HepG2 (cell line): Measurements from ENCODE around the gene OTOG. TPM values are rescaled to one million over a fixed set of nuclear protein-coding genes. Genes with fewer than 3 reads are reported as not detected.

Experiments used
- ATAC-seq: fragments of 200-7000 bp; cut with Tn5 transposase; 3 replicates; pipeline ENCODE4 v1.9.1; 2020; ENCODE audit warnings: mild to moderate bottlenecking, moderate library complexity
- BruUV-seq: library from RNA; stranded (reverse); fragments of 400-500 nt; replicated peaks from 2 replicates; lab custom pipeline; 2021; lab: Mats Ljungman, UMichigan
- CTCF ChIA-PET: fragments of 300-600 bp; formaldehyde crosslinking; extraction: SDS; loops from one replicate; lab custom pipeline; 2021; ENCODE audit warnings: low total read pairs, inconsistent platforms, low intra/inter-chr PET ratio; lab: Yijun Ruan, JAX
- POLR2A ChIA-PET: fragments of 350-600 bp; sonication (Branson Sonifier 250); formaldehyde crosslinking; loops from one replicate; lab custom pipeline; 2020; ENCODE audit warnings: antibody characterized with exemption, inconsistent platforms; lab: Yijun Ruan, JAX
- DNase-seq: peaks from one replicate; pipeline ENCODE4 v3.0.0-alpha.2; 2015; ENCODE audit warnings: low spot score
- FAIRE-seq: peaks from 3 replicates; lab custom pipeline; 2011; peaks lifted over from hg19 to GRCh38; lab: Jason Lieb, UNC
- H2AFZ ChIP-seq: one replicate; pipeline ENCODE4 v1.6.1; 2011; ENCODE audit warnings: low read length, inconsistent platforms
- H3K27ac ChIP-seq: fragments of 300-600 bp; 3 replicates; pipeline ENCODE4 v1.8.0; 2011; ENCODE audit warnings: mixed run types, mild to moderate bottlenecking, mixed read lengths, low read length, inconsistent platforms; ENCODE audit not compliant: insufficient read depth; ENCODE audit errors: extremely low read length
- H3K27me3 ChIP-seq, 2 experiments: fragments of 200-600 bp in 1 of 2; 2 replicates in 1 of 2; 3 replicates in 1 of 2; pipeline versions ENCODE4 v1.6.0 to v1.8.0; 2011; ENCODE audit warnings: low read length in 2 of 2, mild to moderate bottlenecking in 2 of 2, moderate library complexity in 2 of 2, inconsistent platforms in 1 of 2; ENCODE audit not compliant: insufficient read depth in 2 of 2, control insufficient read depth in 1 of 2
- H3K36me3 ChIP-seq, 2 experiments: fragments of 200-600 bp in 1 of 2; replicated peaks in 1 of 2; 2 replicates in 1 of 2; 3 replicates in 1 of 2; pipeline versions ENCODE4 v1.5.1 to v1.8.0; 2011; ENCODE audit warnings: low read length in 2 of 2, inconsistent platforms in 1 of 2; ENCODE audit not compliant: insufficient read depth in 2 of 2, control insufficient read depth in 1 of 2
- H3K4me1 ChIP-seq: 2 replicates; pipeline ENCODE4 v1.5.1; 2012; ENCODE audit warnings: low read length, inconsistent platforms; ENCODE audit not compliant: insufficient read depth
- H3K4me2 ChIP-seq: 2 replicates; pipeline ENCODE4 v1.6.0; 2011; ENCODE audit warnings: low read depth, low read length, inconsistent platforms
- H3K4me3 ChIP-seq, 3 experiments: fragments of 200-600 bp in 1 of 3; sonication (generic), shearing (Covaris generic) in 1 of 3; replicated peaks in 1 of 3; 2 replicates each; pipeline ENCODE4 v1.5.1; 2011 to 2016; ENCODE audit warnings: low read length in 3 of 3, inconsistent platforms in 2 of 3, low read depth in 2 of 3, mild to moderate bottlenecking in 2 of 3, control low read depth in 1 of 3, mixed read lengths in 1 of 3; ENCODE audit not compliant: insufficient read depth in 1 of 3
- H3K79me2 ChIP-seq: one replicate; pipeline ENCODE4 v1.6.1; 2011; ENCODE audit warnings: low read length, inconsistent platforms; ENCODE audit not compliant: insufficient read depth
- H3K9ac ChIP-seq: 2 replicates; pipeline ENCODE4 v1.6.0; 2011; ENCODE audit warnings: mild to moderate bottlenecking, low read depth, low read length, inconsistent platforms; ENCODE audit not compliant: insufficient read depth
- H3K9me3 ChIP-seq: 2 replicates; pipeline ENCODE4 v1.5.1; 2012; ENCODE audit warnings: mild to moderate bottlenecking, low read length
- H4K20me1 ChIP-seq: 2 replicates; pipeline ENCODE4 v1.6.0; 2011; ENCODE audit warnings: inconsistent platforms, mild to moderate bottlenecking, low read length, moderate library complexity; ENCODE audit not compliant: insufficient read depth
- ARHGAP35 ChIP-seq: sonication (generic); formaldehyde crosslinking; IDR thresholded peaks from 2 replicates; pipeline ENCODE4 v1.9.0; 2022; ENCODE audit warnings: mild to moderate bottlenecking, inconsistent platforms, moderate library complexity, missing genetic modification reagents, borderline replicate concordance
- CBX5 ChIP-seq: sonication (generic); formaldehyde crosslinking; IDR thresholded peaks from 2 replicates; pipeline ENCODE4 v1.4.0; 2020; ENCODE audit warnings: missing genetic modification reagents, borderline replicate concordance
- ERF ChIP-seq: IDR thresholded peaks from 2 replicates; pipeline ENCODE4 v1.6.1; 2018; ENCODE audit warnings: missing biosample characterization, missing genetic modification reagents
- FOXM1 ChIP-seq: sonication (generic); formaldehyde crosslinking; IDR thresholded peaks from 2 replicates; pipeline ENCODE4 v1.5.0; 2020; ENCODE audit warnings: missing genetic modification reagents
- SMAD9 ChIP-seq: sonication (generic); formaldehyde crosslinking; IDR thresholded peaks from 2 replicates; pipeline ENCODE4 v1.5.1; 2020; ENCODE audit warnings: mild to moderate bottlenecking, missing genetic modification reagents
- TCF7L2 ChIP-seq: IDR thresholded peaks from 2 replicates; pipeline ENCODE4 v1.6.1; 2011; ENCODE audit warnings: mild to moderate bottlenecking, low read depth, low read length, moderate library complexity
- ZNF230 ChIP-seq: sonication (generic); formaldehyde crosslinking; IDR thresholded peaks from 2 replicates; pipeline ENCODE4 v1.4.0; 2020; ENCODE audit warnings: mild to moderate bottlenecking, missing genetic modification reagents
- ZNF484 ChIP-seq: sonication (generic); formaldehyde crosslinking; IDR thresholded peaks from 2 replicates; pipeline ENCODE4 v1.5.1; 2020; ENCODE audit warnings: mild to moderate bottlenecking, low read depth, missing genetic modification reagents, borderline replicate concordance
- ZSCAN20 ChIP-seq: sonication (generic); formaldehyde crosslinking; IDR thresholded peaks from 2 replicates; pipeline ENCODE4 v1.4.0; 2020; ENCODE audit warnings: missing genetic modification reagents, mild to moderate bottlenecking, borderline replicate concordance
- WGBS: methylation state at CpG from one replicate; pipeline ENCODE4 v1.1.6; 2017; ENCODE audit warnings: low lambda C conversion rate; 5-methylcytosine and 5-hydroxymethylcytosine counted together
- in situ Hi-C: cut with HindIII; loops from 2 replicates; pipeline ENCODE4 v1.10.0; 2017; ENCODE audit warnings: low pct_unique_long_range_greater_than_20kb; ENCODE audit not compliant: extremely low pct_ligation_motif_present
- intact Hi-C: fragments of 100-400 bp; cut with micrococcal nuclease; formaldehyde crosslinking; loops from one replicate; pipeline ENCODE4 v1.10.0; 2022; ENCODE audit not compliant: unreplicated experiment
- polyA plus RNA-seq, 8 experiments: library from polyadenylated mRNA; depleted of rRNA in 3 of 8; stranded (reverse) in 7 of 8; unstranded in 1 of 8; fragments of >200 nt; fragmentation: Illumina TruSeq in 4 of 8; extraction: Trizol in 4 of 8; gene quantifications; 2 replicates each; pipeline versions ENCODE4 v1.2.1 to v1.2.3, GENCODE V29; 2011 to 2016; ENCODE audit warnings: low read depth in 4 of 8, missing spikeins in 1 of 8, mixed read lengths in 1 of 8; ENCODE audit not compliant: insufficient read depth in 1 of 8
- total RNA-seq, 5 experiments: library from RNA; depleted of rRNA; stranded (reverse); fragments of >200 nt; fragmentation: Illumina TruSeq; extraction: Trizol; gene quantifications; 2 replicates each; pipeline ENCODE4 v1.2.3, GENCODE V29; 2016; ENCODE audit warnings: low read depth in 1 of 5
- TF ChIP-seq, protein P1 (sequence below): sonication (generic); formaldehyde crosslinking; IDR thresholded peaks from 2 replicates; pipeline ENCODE4 v1.5.0; 2020; ENCODE audit warnings: mild to moderate bottlenecking, missing genetic modification reagents
- TF ChIP-seq, protein P2 (sequence below): sonication (generic); formaldehyde crosslinking; IDR thresholded peaks from 2 replicates; pipeline ENCODE4 v1.8.0; 2022; ENCODE audit warnings: mild to moderate bottlenecking, missing genetic modification reagents, moderate library complexity
- TF ChIP-seq, protein P3 (sequence below): fragments of 450-650 bp; IDR thresholded peaks from 2 replicates; pipeline ENCODE4 v1.6.1; 2017; ENCODE audit warnings: mild to moderate bottlenecking
- TF ChIP-seq, protein P4 (sequence below): sonication (generic); formaldehyde crosslinking; IDR thresholded peaks from 2 replicates; pipeline ENCODE4 v1.8.0; 2022; ENCODE audit warnings: missing genetic modification reagents, mild to moderate bottlenecking, moderate library complexity, borderline replicate concordance

The OTOG gene
- total and polyA plus RNA-seq, 2 of the 13 experiments (the other 11 are each of a cell fraction or from before 2014, with no cell fraction given) = not detected

DNA sequence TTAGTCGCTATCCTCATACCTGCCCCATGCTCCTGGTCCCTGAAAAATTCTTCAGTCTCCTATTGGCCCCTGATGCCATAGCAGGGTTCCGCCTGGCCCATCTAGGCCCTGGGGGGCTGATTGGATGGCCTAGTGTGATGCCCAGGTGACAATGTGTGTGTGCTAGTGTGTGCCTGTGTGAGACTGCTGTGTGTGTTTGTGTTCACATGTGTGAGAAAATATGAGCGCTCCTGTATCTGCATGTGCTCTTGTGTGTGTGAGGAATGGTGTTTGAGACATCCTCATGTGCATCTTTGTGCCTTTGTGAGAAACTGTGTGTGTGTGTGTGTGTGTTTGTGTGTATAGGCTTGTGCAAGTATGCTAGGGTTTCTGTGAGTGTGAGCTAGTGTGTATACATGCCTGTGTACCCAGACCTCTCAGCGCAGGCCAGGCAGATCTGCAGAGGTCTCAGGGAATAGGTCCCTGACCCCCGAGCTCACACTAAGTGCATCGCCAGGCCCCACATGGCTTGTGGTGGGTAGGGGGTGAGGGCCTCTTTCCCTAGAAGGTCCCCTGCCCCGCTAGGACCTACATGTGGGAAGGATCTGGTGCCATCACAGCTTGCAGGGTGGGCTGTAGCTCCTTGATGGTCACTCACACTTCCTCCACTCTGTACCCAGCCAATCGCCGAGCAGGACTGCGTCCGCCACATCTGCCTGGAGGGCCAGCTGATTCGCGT is 64.6 kb downstream of the OTOG start:
- Histone ChIP-seq H3K4me1 (no peaks in the 10 kb centered on the region), H3K27me3 (peaks cover 6 to 44% of the 10 kb centered on the region in 2 experiments; a peak in 4 of 5 replicates), H3K79me2 (no peaks in the 10 kb centered on the region), H3K27ac (no peak overlapping the region), H4K20me1 (no peaks in the 10 kb centered on the region), H3K9me3 (no peaks in the 10 kb centered on the region), H3K9ac (no peak overlapping the region), H3K4me2 (no peak overlapping the region), H2AFZ (no peak overlapping the region), H3K4me3 (no peak overlapping the region), H3K36me3 (no peaks in the 10 kb centered on the region)
- DNase-seq = no peak
- 0% methylated on average over 4 of the region's 13 CpGs for WGBS
- POLR2A ChIA-PET = no interaction called here
- BruUV-seq = no TSS peak
- FAIRE-seq = no peak
- TF ChIP-seq TCF7L2 (no peak), FOXM1 (no peak), ZSCAN20 (CRISPR knock-in tag) (no peak), ARHGAP35 (CRISPR knock-in tag) (no peak), ZNF484 (no peak), ZNF230 (CRISPR knock-in tag) (no peak), SMAD9 (CRISPR knock-in tag) (no peak), ERF (CRISPR knock-in tag) (no peak), CBX5 (no peak)
- TF ChIP-seq, protein P1, sequence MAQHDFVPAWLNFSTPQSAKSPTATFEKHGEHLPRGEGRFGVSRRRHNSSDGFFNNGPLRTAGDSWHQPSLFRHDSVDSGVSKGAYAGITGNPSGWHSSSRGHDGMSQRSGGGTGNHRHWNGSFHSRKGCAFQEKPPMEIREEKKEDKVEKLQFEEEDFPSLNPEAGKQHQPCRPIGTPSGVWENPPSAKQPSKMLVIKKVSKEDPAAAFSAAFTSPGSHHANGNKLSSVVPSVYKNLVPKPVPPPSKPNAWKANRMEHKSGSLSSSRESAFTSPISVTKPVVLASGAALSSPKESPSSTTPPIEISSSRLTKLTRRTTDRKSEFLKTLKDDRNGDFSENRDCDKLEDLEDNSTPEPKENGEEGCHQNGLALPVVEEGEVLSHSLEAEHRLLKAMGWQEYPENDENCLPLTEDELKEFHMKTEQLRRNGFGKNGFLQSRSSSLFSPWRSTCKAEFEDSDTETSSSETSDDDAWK = no peak
- TF ChIP-seq, protein P2, sequence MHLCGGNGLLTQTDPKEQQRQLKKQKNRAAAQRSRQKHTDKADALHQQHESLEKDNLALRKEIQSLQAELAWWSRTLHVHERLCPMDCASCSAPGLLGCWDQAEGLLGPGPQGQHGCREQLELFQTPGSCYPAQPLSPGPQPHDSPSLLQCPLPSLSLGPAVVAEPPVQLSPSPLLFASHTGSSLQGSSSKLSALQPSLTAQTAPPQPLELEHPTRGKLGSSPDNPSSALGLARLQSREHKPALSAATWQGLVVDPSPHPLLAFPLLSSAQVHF (CRISPR knock-in tag) = no peak
- TF ChIP-seq, protein P3, sequence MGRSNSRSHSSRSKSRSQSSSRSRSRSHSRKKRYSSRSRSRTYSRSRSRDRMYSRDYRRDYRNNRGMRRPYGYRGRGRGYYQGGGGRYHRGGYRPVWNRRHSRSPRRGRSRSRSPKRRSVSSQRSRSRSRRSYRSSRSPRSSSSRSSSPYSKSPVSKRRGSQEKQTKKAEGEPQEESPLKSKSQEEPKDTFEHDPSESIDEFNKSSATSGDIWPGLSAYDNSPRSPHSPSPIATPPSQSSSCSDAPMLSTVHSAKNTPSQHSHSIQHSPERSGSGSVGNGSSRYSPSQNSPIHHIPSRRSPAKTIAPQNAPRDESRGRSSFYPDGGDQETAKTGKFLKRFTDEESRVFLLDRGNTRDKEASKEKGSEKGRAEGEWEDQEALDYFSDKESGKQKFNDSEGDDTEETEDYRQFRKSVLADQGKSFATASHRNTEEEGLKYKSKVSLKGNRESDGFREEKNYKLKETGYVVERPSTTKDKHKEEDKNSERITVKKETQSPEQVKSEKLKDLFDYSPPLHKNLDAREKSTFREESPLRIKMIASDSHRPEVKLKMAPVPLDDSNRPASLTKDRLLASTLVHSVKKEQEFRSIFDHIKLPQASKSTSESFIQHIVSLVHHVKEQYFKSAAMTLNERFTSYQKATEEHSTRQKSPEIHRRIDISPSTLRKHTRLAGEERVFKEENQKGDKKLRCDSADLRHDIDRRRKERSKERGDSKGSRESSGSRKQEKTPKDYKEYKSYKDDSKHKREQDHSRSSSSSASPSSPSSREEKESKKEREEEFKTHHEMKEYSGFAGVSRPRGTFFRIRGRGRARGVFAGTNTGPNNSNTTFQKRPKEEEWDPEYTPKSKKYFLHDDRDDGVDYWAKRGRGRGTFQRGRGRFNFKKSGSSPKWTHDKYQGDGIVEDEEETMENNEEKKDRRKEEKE = no peak
- TF ChIP-seq, protein P4, sequence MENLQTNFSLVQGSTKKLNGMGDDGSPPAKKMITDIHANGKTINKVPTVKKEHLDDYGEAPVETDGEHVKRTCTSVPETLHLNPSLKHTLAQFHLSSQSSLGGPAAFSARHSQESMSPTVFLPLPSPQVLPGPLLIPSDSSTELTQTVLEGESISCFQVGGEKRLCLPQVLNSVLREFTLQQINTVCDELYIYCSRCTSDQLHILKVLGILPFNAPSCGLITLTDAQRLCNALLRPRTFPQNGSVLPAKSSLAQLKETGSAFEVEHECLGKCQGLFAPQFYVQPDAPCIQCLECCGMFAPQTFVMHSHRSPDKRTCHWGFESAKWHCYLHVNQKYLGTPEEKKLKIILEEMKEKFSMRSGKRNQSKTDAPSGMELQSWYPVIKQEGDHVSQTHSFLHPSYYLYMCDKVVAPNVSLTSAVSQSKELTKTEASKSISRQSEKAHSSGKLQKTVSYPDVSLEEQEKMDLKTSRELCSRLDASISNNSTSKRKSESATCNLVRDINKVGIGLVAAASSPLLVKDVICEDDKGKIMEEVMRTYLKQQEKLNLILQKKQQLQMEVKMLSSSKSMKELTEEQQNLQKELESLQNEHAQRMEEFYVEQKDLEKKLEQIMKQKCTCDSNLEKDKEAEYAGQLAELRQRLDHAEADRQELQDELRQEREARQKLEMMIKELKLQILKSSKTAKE = no peak
- CTCF ChIA-PET = no interaction called here
- intact Hi-C loops = no loop called here
- ATAC-seq = no peak
- in situ Hi-C loops = no loop called here
